ENCODE measurements around the gene AKIRIN2. TPM values are rescaled to one million over a fixed set of nuclear protein-coding genes. Genes with fewer than 3 reads are reported as not detected.

Gene AKIRIN2
- total RNA-seq, 6 experiments from 2014 or later, result 10.6 to 25.3 (median 18.6) TPM

DNA sequence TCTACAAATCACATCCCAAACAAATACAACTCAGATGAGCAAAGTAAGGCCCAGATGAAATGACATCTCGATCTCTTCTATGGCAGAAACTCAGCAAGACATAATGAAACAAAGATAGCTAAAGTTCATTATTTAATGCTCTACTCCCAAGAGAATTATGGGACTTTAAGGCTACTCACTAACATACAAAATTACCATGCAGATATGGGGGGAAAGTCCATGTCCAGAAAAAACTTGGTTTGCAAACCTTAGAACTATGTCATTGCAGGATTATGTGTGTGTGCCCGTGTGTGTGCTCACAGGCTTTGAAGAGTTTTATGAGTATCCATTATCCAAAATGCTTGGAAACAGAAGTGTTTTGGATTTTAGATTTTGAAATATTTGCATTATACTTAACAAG, 34.0 kb downstream of the AKIRIN2 start:
- no peaks in the 10 kb centered on the region for H3K27me3 ChIP-seq
- no peak for TF ChIP-seq POLR2A (IDR thresholded peaks at IDR 0.05)
- TF ChIP-seq CTCF (IDR thresholded peaks at IDR 0.05), result no peak
- H3K9me3 ChIP-seq, result no peaks in the 10 kb centered on the region
- ATAC-seq (peak in 3 of 4 donors; percentile 2 to 11 (median 4)), DNase-seq (no peak)
- H3K4me3 ChIP-seq, result no peak overlapping the region
- WGBS (ENCODE audit: insufficient coverage, low coverage, low lambda C conversion rate, missing lambda C conversion rate), result 39% methylated on average over 2 of the region's 2 CpGs
- H3K4me1 ChIP-seq, result peaks cover 0 to 84% (median 20%) of the 10 kb centered on the region in 4 donors
- H3K27ac ChIP-seq, result peak overlapping the region; percentile 30 to 79 (median 41)
- intact Hi-C loops (cut with DNase I), result no loop called here
- H3K36me3 ChIP-seq, result no peaks in the 10 kb centered on the region

DNA sequence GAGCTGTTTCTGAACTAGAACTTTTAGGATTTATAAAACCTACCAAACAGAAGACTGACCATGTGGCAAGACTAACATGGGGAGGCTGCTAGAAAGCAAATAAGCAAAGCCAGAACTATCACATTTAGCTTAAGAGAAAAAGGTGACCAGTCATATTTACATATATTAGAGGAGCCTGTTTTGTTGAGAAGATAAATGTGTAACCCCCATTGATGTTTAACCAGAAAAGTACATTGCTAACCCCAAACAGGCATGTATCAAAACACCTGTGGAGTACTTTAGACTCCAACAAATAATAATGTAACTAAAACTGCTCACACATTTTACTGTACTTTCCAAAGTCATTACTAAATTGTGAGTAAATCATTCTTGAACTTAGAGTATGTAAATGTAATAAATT, 35.0 kb downstream of the AKIRIN2 start:
- Histone ChIP-seq H3K4me1 (peaks cover 0 to 77% (median 15%) of the 10 kb centered on the region in 4 donors), H3K27ac (peak overlapping the region; percentile 30 to 79 (median 41)), H3K4me3 (no peak overlapping the region), H3K27me3 (no peaks in the 10 kb centered on the region), H3K9me3 (no peaks in the 10 kb centered on the region), H3K36me3 (no peaks in the 10 kb centered on the region)
- DNase-seq, result no peak
- TF ChIP-seq CTCF (IDR thresholded peaks at IDR 0.05) (no peak), POLR2A (IDR thresholded peaks at IDR 0.05) (no peak)
- peak in 1 of 4 donors; percentile 12 for ATAC-seq
- intact Hi-C loops (cut with DNase I), result no loop called here

DNA sequence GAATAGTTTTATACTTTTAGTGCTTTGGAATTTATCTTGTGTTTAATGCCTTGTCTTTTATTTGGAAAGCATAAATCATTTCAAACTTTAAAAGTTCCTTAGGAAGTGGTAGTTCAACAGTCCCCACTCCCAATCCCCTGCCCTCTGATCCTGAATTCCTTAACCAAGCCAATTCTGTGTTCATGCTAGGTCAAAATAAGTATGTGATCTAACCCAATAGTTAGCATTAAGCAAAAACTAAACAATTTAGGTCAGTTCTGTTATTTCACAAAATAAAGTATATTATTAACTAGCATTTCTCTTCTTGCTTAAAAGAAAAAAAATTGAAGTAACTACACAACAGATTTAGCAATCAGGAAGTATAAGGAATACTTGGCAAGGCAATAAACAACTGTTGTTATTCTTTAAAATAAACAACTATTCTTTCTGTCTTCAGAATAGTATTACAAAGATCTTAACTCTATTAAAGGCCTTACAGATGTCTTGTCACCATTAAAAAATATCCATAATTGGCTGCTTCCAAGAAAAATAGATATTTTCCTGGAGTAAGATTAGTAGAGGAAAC, 37.0 kb downstream of the AKIRIN2 start:
- no peak overlapping the region for H3K4me3 ChIP-seq
- DNase-seq (no peak), ATAC-seq (peak; percentile 58 to 78 (median 66))
- no peaks in the 10 kb centered on the region for H3K9me3 ChIP-seq
- H3K27ac ChIP-seq, result peak overlapping the region; percentile 25 to 79 (median 51)
- intact Hi-C loops (cut with DNase I), result no loop called here
- no peaks in the 10 kb centered on the region for H3K36me3 ChIP-seq
- H3K27me3 ChIP-seq, result no peaks in the 10 kb centered on the region
- peaks cover 0 to 62% (median 7%) of the 10 kb centered on the region in 4 donors for H3K4me1 ChIP-seq
- TF ChIP-seq CTCF (IDR thresholded peaks at IDR 0.05) (no peak), POLR2A (IDR thresholded peaks at IDR 0.05) (no peak)

- peak overlapping the region in 1 of 3 donors; percentile 79 for H3K27ac ChIP-seq
- intact Hi-C loops (cut with DNase I), result no loop called here
- TF ChIP-seq CTCF (IDR thresholded peaks at IDR 0.05) (no peak), POLR2A (IDR thresholded peaks at IDR 0.05) (no peak)
Measured at GRCh38 chr6:87663434-87663833, 38.6 kb downstream of the AKIRIN2 start.

GRCh38 chr6:87661503-87661902, 40.5 kb downstream of the AKIRIN2 start:
- DNase-seq (no peak), ATAC-seq (no peak)
- WGBS (ENCODE audit: insufficient coverage, low coverage, low lambda C conversion rate, missing lambda C conversion rate), result 60% methylated on average over 1 of the region's 1 CpG
- H3K36me3 ChIP-seq, result no peaks in the 10 kb centered on the region
- H3K27me3 ChIP-seq, result no peaks in the 10 kb centered on the region
- H3K27ac ChIP-seq, result no peak overlapping the region
- no peak overlapping the region for H3K4me3 ChIP-seq
- H3K4me1 ChIP-seq, result peaks cover 0 to 34% (median 3%) of the 10 kb centered on the region in 4 donors
- TF ChIP-seq POLR2A (IDR thresholded peaks at IDR 0.05) (no peak), CTCF (IDR thresholded peaks at IDR 0.05) (no peak)
- intact Hi-C loops (cut with DNase I), result no loop called here
- H3K9me3 ChIP-seq, result no peaks in the 10 kb centered on the region

More at GRCh38 chr6:87663434-87663833, 38.6 kb downstream of the AKIRIN2 start:
- no peak for DNase-seq
- 59% methylated on average over 2 of the region's 2 CpGs for WGBS (ENCODE audit: insufficient coverage, low coverage, low lambda C conversion rate, missing lambda C conversion rate)
- Histone ChIP-seq H3K36me3 (no peaks in the 10 kb centered on the region), H3K9me3 (no peaks in the 10 kb centered on the region), H3K27me3 (no peaks in the 10 kb centered on the region), H3K4me1 (peaks cover 0 to 52% (median 7%) of the 10 kb centered on the region in 4 donors), H3K4me3 (no peak overlapping the region)
- peak in 2 of 4 donors; percentile 50 for ATAC-seq
